ENCODE measurements around the gene PDE11A.

The PDE11A gene

DNA sequence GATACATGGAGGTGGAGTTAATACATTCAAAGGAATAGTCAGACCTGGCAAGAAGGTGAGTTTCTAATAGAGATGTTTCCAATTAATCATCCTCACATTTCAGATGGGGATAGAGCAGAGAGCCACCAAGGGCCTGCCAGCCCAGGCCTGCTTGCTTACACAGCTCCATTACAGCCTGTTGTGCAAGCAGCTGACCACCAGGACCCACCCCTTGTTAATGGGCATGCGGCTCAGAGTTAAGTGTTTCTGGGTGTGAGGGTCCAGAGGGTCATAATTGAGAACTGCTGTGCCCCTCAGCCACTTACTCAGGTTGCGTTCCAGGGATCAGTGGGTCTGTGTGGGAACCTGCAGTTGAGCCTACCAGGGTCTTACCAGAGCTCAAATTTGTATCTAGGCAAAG is 480.2 kb downstream of the PDE11A start:
- no peak for DNase-seq

- DNase-seq, result no peak
Measured at GRCh38 chr2:177589186-177589585, 483.4 kb downstream of the PDE11A start.

GRCh38 chr2:177588671-177589070 is 483.9 kb downstream of the PDE11A start:
- no peak for DNase-seq

DNA sequence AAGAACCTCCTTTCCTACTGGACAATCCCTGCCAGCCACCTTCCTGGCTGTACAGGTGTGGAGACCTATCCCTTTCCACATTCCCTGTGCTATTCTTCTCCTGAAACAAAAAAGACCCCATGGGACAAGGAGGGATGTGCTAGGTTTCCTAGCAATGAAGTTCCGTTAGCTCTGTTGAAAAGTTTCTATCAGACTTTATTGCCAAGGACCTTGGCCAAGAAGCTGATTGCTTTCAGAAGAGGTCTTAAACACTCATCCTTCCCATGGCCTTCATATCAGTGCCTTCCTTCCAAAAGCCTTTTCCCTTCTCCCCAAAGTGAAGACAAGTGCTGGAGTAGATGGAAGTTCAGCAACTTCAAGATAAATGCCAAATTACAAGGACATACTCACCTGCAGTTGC is 485.2 kb downstream of the PDE11A start:
- no peak for DNase-seq

DNA sequence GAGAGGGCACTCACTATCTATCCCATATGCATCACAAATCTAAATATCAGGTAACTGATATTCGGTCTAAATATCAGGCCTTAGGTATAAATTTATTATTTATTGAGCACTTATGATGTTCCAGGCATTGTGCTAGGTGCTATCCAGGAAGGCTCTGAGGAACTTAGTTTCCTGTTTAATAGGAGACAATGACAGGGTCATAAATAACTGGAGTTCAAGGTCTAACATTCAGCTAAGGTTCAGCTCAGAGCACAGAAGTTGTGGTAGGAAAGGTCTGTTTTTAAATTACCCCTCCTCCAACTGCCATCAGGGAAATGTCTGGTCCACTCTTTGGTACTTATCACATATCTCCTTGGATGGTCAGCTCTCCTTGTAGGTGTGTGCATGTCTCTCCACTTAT is 486.4 kb downstream of the PDE11A start:
- no peak for DNase-seq

- DNase-seq, result no peak
Measured at GRCh38 chr2:177585234-177585863, 487.2 kb downstream of the PDE11A start.

GRCh38 chr2:177584030-177584692 is 488.4 kb downstream of the PDE11A start:
- no peak for DNase-seq

DNA sequence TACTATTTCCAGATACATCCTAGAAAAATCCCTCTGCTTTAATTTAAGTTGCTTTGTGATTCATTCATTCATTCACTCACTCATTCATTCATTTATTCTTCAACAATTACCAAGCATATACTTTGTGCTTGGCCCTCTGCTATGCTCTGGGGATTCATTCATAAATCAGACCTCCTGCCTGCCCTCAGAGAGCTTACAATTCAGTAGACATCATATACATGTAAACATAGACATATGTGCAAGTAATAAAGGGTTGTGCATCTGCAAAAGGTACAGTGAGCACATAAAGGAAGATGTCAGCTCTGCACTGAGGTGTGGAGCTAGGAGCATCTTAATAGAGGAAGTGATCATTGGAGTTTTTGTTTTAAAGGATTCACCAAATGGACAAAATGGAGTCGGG is 490.6 kb downstream of the PDE11A start:
- DNase-seq, result no peak

- no peak for DNase-seq
Measured at GRCh38 chr2:177579486-177580036, 493.0 kb downstream of the PDE11A start.

GRCh38 chr2:177578454-177578853 is 494.1 kb downstream of the PDE11A start:
- no peak for DNase-seq

- DNase-seq, result no peak
Measured at GRCh38 chr2:177577075-177577474, 495.5 kb downstream of the PDE11A start.

GRCh38 chr2:177575358-177575757 is 497.2 kb downstream of the PDE11A start:
- no peak for DNase-seq

- no peak for DNase-seq
Measured at GRCh38 chr2:177574356-177574755, 498.2 kb downstream of the PDE11A start.
